NT2/D1 (cell line): ENCODE data around the gene SYT1.

Experiments used
- DNase-seq: peaks from one replicate; pipeline ENCODE4 v3.0.0-alpha.2; 2011; ENCODE audit warnings: low read depth, low spot score
- H3K27me3 ChIP-seq: 2 replicates; pipeline ENCODE4 v1.6.0; 2011; ENCODE audit warnings: mild to moderate bottlenecking; ENCODE audit not compliant: insufficient read length, insufficient read depth
- H3K36me3 ChIP-seq: 2 replicates; pipeline ENCODE4 v1.6.1; 2011; ENCODE audit warnings: mild to moderate bottlenecking, low read length, mixed read lengths; ENCODE audit not compliant: insufficient read depth, insufficient read length
- H3K4me1 ChIP-seq: 2 replicates; pipeline ENCODE4 v1.5.1; 2011; ENCODE audit not compliant: insufficient read depth, insufficient read length
- H3K4me3 ChIP-seq: 2 replicates; pipeline ENCODE4 v1.5.1; 2011; ENCODE audit warnings: low read depth; ENCODE audit not compliant: insufficient read length
- H3K9ac ChIP-seq: 2 replicates; pipeline ENCODE4 v1.6.0; 2011; ENCODE audit warnings: low read depth; ENCODE audit not compliant: insufficient read length
- H3K9me3 ChIP-seq: 2 replicates; pipeline ENCODE4 v1.5.1; 2011; ENCODE audit warnings: mild to moderate bottlenecking, low read length; ENCODE audit not compliant: insufficient read depth
- SUZ12 ChIP-seq: IDR thresholded peaks from 2 replicates; pipeline ENCODE4 v1.6.1; 2011; ENCODE audit not compliant: insufficient read length, insufficient read depth; ENCODE audit errors: extremely low read depth
- YY1 ChIP-seq: IDR thresholded peaks from 2 replicates; pipeline ENCODE4 v1.6.1; 2011; ENCODE audit not compliant: insufficient read length, insufficient read depth
- ZNF274 ChIP-seq: IDR thresholded peaks from 2 replicates; pipeline ENCODE4 v1.6.1; 2011; ENCODE audit warnings: mild to moderate bottlenecking, low read depth, low read length

Gene SYT1

DNA sequence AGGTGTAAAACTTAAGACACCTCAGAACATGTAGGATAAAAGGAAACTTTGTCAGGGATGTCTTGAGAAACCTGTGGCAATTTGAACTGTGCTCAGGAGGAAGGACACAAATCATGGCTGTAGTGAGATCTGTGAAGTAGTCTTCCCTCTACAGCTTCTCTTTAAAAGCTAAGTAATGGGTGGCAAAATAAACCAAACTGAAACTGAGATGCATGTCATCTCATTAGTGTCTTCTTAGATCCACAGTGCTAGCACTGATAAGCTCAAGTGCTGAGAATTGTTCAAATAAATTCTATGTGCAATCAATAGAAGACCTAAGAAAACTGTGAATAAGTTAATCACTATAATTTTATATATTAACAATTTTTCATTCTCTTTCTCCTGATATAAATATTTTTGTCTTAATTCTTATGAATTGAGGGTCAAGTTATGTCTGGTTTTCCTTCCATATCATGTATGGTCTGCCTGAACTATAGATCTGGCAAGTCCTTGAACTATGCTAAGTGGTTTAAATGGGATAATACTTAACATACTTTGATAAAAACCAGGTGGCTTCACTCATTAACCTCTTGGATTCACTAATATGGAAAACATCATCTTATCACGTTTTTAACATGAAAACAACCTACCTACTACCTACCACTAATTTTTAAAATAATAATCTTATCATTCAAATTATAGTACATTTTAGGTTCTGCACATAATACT, 27.2 kb downstream of the SYT1 start:
- Histone ChIP-seq H3K4me3 (no peak overlapping the region), H3K4me1 (no peaks in the 10 kb centered on the region), H3K9ac (no peak overlapping the region), H3K27me3 (no peaks in the 10 kb centered on the region), H3K9me3 (no peaks in the 10 kb centered on the region), H3K36me3 (no peaks in the 10 kb centered on the region)
- no peak for DNase-seq
- TF ChIP-seq ZNF274, result no peak
- TF ChIP-seq SUZ12, result no peak
- TF ChIP-seq YY1, result no peak

- H3K36me3 ChIP-seq, result no peaks in the 10 kb centered on the region
- no peak overlapping the region for H3K4me3 ChIP-seq
- no peaks in the 10 kb centered on the region for H3K9me3 ChIP-seq
- H3K4me1 ChIP-seq, result no peaks in the 10 kb centered on the region
- no peaks in the 10 kb centered on the region for H3K27me3 ChIP-seq
- no peak overlapping the region for H3K9ac ChIP-seq
- TF ChIP-seq SUZ12, result no peak
- no peak for TF ChIP-seq ZNF274
- DNase-seq, result no peak
These were observed 33.8 kb downstream of the SYT1 start for GRCh38 chr12:78898416-78898815.

- no peaks in the 10 kb centered on the region for H3K4me1 ChIP-seq
- H3K27me3 ChIP-seq, result no peaks in the 10 kb centered on the region
- no peaks in the 10 kb centered on the region for H3K36me3 ChIP-seq
- peak; percentile 5 for DNase-seq
- TF ChIP-seq ZNF274, result no peak
- no peak for TF ChIP-seq YY1
- TF ChIP-seq SUZ12, result no peak
- no peak overlapping the region for H3K9ac ChIP-seq
- no peak overlapping the region for H3K4me3 ChIP-seq
- H3K9me3 ChIP-seq, result no peaks in the 10 kb centered on the region
These were observed 50.3 kb downstream of the SYT1 start for GRCh38 chr12:78914859-78915331.

DNA sequence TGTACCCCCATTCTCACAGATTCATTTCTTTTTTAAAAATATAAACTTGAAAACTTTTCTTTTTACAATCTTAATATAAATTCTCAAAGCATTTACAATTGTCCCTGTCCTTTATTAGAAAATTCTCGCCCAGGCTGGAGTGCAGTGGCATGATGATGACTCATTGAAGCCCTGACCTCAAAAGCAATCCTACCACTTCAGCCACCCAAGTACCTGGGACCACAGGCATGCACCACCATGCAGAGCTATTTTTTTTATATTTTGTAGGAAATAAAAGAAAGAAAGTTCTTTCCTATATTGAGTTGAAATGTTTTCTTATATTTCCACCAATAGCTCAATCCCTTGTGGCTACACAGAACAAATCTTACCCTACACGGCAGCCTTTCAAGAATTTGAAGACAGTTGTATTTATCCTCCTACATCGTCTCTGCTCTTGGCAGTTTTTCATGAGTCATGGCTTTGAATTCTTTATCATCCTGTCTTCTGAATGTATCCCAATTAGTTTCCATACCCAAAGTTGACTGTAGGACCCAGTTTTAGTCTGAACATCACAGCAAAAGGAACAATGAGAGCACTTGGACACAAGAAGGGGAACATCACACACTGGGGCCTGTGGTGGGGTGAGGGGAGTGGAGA, 52.4 kb downstream of the SYT1 start:
- TF ChIP-seq ZNF274 (no peak), SUZ12 (no peak), YY1 (no peak)
- no peaks in the 10 kb centered on the region for H3K36me3 ChIP-seq
- H3K4me1 ChIP-seq, result no peaks in the 10 kb centered on the region
- DNase-seq, result no peak
- H3K27me3 ChIP-seq, result no peaks in the 10 kb centered on the region
- no peaks in the 10 kb centered on the region for H3K9me3 ChIP-seq
- no peak overlapping the region for H3K4me3 ChIP-seq
- H3K9ac ChIP-seq, result no peak overlapping the region

- H3K9me3 ChIP-seq, result no peaks in the 10 kb centered on the region
- H3K9ac ChIP-seq, result no peak overlapping the region
- DNase-seq, result no peak
These were observed 52.9 kb downstream of the SYT1 start for GRCh38 chr12:78917513-78917912.

DNA sequence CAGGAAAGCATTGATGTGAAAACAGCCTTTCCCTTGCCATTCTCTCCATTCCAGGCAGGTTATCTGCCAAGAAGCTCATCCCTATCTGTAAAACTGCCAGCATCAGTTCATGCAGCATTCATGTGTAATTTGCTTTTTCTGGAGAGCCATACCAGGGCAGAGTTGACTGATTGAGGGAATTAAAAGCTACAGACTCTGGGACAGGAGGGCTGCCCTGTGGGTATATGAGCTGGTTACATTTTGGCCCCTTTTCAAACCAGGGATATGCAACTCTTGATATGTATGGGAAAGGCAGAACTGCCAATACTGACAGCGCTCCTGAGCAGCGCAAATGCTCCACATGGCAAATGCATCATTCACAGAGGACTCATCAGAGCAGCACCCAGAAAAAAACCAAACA, 53.7 kb downstream of the SYT1 start:
- DNase-seq, result no peak
- TF ChIP-seq ZNF274 (no peak), SUZ12 (no peak), YY1 (no peak)
- Histone ChIP-seq H3K36me3 (no peaks in the 10 kb centered on the region), H3K27me3 (no peaks in the 10 kb centered on the region), H3K4me3 (no peak overlapping the region), H3K9me3 (no peaks in the 10 kb centered on the region), H3K9ac (no peak overlapping the region), H3K4me1 (no peaks in the 10 kb centered on the region)

More at GRCh38 chr12:78917513-78917912, 52.9 kb downstream of the SYT1 start:
- TF ChIP-seq YY1 (no peak), SUZ12 (no peak), ZNF274 (no peak)
- no peaks in the 10 kb centered on the region for H3K4me1 ChIP-seq
- H3K27me3 ChIP-seq, result no peaks in the 10 kb centered on the region
- no peak overlapping the region for H3K4me3 ChIP-seq
- no peaks in the 10 kb centered on the region for H3K36me3 ChIP-seq

GRCh38 chr12:78928200-78929074, 63.9 kb downstream of the SYT1 start:
- Histone ChIP-seq H3K4me3 (no peak overlapping the region), H3K27me3 (no peaks in the 10 kb centered on the region), H3K9ac (no peak overlapping the region), H3K4me1 (no peaks in the 10 kb centered on the region), H3K36me3 (no peaks in the 10 kb centered on the region), H3K9me3 (no peaks in the 10 kb centered on the region)
- no peak for TF ChIP-seq SUZ12
- no peak for TF ChIP-seq ZNF274
- TF ChIP-seq YY1, result no peak
- no peak for DNase-seq

DNA sequence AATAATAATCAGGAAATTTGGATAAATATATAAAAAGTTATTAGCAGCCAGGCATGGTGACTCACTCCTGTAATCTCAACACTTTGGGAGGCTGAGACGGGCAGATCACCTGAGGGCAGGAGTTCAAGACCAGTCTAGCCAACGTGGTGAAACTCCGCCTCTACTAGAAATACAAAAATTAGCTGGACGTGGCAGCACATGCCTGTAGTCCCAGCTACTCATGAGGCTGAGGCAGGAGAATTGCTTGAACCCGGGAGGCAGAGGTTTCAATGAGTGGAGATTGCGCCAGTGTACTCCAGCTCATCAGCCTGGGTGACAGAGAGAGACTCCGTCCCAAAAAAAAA, 64.5 kb downstream of the SYT1 start:
- no peaks in the 10 kb centered on the region for H3K27me3 ChIP-seq
- no peak for DNase-seq
- no peak overlapping the region for H3K9ac ChIP-seq
- H3K36me3 ChIP-seq, result no peaks in the 10 kb centered on the region
- no peak overlapping the region for H3K4me3 ChIP-seq
- H3K4me1 ChIP-seq, result no peaks in the 10 kb centered on the region
- no peak for TF ChIP-seq YY1
- TF ChIP-seq ZNF274, result no peak
- TF ChIP-seq SUZ12, result no peak
- no peaks in the 10 kb centered on the region for H3K9me3 ChIP-seq
